Fibroblast of lung (primary cell): ENCODE measurements around the gene SEC23A. TPM values are rescaled to one million over a fixed set of nuclear protein-coding genes. Genes with fewer than 3 reads are reported as not detected.

ENCODE experiments used
- DNase-seq, 2 donors: peaks; one replicate each; pipeline versions ENCODE4 v3.0.0 to v3.0.0-alpha.2; 2010; ENCODE audit warnings: low read depth in 2 of 2
- H2AFZ ChIP-seq: 2 replicates; pipeline ENCODE4 v1.5.1; 2012; ENCODE audit warnings: low read length, control low read depth, inconsistent platforms
- H3K27ac ChIP-seq: 2 replicates; pipeline ENCODE4 v1.5.1; 2011; ENCODE audit warnings: low read length, control low read depth; ENCODE audit not compliant: insufficient read depth
- H3K27me3 ChIP-seq: 2 replicates; pipeline ENCODE4 v1.5.1; 2011; ENCODE audit warnings: mild to moderate bottlenecking, low read length; ENCODE audit not compliant: control insufficient read depth, insufficient read depth
- H3K36me3 ChIP-seq: 2 replicates; pipeline ENCODE4 v1.5.1; 2011; ENCODE audit warnings: low read length; ENCODE audit not compliant: control insufficient read depth, insufficient read depth
- H3K4me1 ChIP-seq: 2 replicates; pipeline ENCODE4 v1.5.1; 2011; ENCODE audit warnings: low read length; ENCODE audit not compliant: control insufficient read depth, insufficient read depth; ENCODE audit errors: extremely low read depth
- H3K4me2 ChIP-seq: 2 replicates; pipeline ENCODE4 v1.5.1; 2011; ENCODE audit warnings: low read length, control low read depth; ENCODE audit not compliant: insufficient read depth; ENCODE audit errors: extremely low read depth
- H3K4me3 ChIP-seq, 4 experiments: fragments of 200-600 bp in 1 of 4; sonication (generic) in 1 of 4; replicated peaks in 1 of 4; 2 replicates each; pipeline ENCODE4 v1.5.1; 2011 to 2016; ENCODE audit warnings: low read length in 4 of 4, low read depth in 3 of 4, mild to moderate bottlenecking in 3 of 4, control low read depth in 2 of 4, inconsistent platforms in 1 of 4, mixed read lengths in 1 of 4; ENCODE audit not compliant: insufficient read depth in 1 of 4; ENCODE audit errors: control extremely low read depth in 1 of 4
- H3K79me2 ChIP-seq: 2 replicates; pipeline ENCODE4 v1.5.1; 2012; ENCODE audit warnings: mild to moderate bottlenecking, low read length, inconsistent platforms; ENCODE audit not compliant: control insufficient read depth, insufficient read depth
- H3K9ac ChIP-seq: 2 replicates; pipeline ENCODE4 v1.5.1; 2011; ENCODE audit warnings: mild to moderate bottlenecking, low read length, control low read depth; ENCODE audit not compliant: insufficient read depth
- H3K9me3 ChIP-seq: 2 replicates; pipeline ENCODE4 v1.5.1; 2012; ENCODE audit warnings: low read depth, low read length; ENCODE audit not compliant: control insufficient read depth, insufficient read depth
- H4K20me1 ChIP-seq: 2 replicates; pipeline ENCODE4 v1.5.1; 2011; ENCODE audit warnings: low read length; ENCODE audit not compliant: control insufficient read depth, insufficient read depth; ENCODE audit errors: extremely low read depth
- EZH2 ChIP-seq: IDR thresholded peaks from 2 replicates; pipeline ENCODE4 v1.5.1; 2012; ENCODE audit warnings: low read length, control low read depth, mild to moderate bottlenecking; ENCODE audit errors: missing control alignments
- polyA plus RNA-seq, 2 donors: library from polyadenylated mRNA; depleted of rRNA in 1 of 2; stranded (reverse) in 1 of 2; unstranded in 1 of 2; fragments of >200 nt; gene quantifications; 2 replicates each; pipeline ENCODE4 v1.2.1, GENCODE V29; 2011 to 2012; ENCODE audit warnings: missing spikeins in 1 of 2
- total RNA-seq: library from RNA; depleted of rRNA; stranded (reverse); fragments of >200 nt; gene quantifications from 2 replicates; pipeline ENCODE4 v1.2.1, GENCODE V29; 2014
- TF ChIP-seq, protein P1 (sequence below), 2 donors: IDR thresholded peaks in 1 of 2; conservative IDR thresholded peaks in 1 of 2; 1 replicate in 1 of 2; 2 replicates in 1 of 2; pipeline ENCODE4 v1.5.1; 2011 to 2012; ENCODE audit warnings: low read length in 2 of 2, control low read depth in 1 of 2, inconsistent platforms in 1 of 2, low read depth in 1 of 2, mild to moderate bottlenecking in 1 of 2

Gene SEC23A
- total and polyA plus RNA-seq, 2 donors (not counting 1 experiment from before 2014, with no cell fraction given): 271 to 287 TPM

DNA sequence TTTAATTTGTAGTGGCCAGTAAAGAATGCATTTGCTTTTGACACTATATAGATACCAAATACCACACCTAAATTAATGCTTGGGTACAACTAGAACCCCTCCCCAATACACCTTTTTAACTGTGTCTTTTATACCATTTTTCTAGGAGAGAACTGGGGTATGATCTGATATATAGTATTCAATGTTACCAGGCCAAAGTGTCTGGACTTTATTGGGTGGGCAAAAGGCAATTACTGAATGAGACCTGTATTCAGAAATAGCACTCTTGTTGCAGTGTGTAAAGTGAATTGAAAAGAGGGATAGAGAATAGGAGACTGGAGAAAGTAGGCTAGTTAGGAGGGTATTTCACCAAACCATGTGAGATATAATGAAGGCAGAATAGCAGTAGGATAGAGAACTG lies 74.4 kb downstream of the SEC23A start:
- TF ChIP-seq EZH2: no peak
- TF ChIP-seq, protein P1, sequence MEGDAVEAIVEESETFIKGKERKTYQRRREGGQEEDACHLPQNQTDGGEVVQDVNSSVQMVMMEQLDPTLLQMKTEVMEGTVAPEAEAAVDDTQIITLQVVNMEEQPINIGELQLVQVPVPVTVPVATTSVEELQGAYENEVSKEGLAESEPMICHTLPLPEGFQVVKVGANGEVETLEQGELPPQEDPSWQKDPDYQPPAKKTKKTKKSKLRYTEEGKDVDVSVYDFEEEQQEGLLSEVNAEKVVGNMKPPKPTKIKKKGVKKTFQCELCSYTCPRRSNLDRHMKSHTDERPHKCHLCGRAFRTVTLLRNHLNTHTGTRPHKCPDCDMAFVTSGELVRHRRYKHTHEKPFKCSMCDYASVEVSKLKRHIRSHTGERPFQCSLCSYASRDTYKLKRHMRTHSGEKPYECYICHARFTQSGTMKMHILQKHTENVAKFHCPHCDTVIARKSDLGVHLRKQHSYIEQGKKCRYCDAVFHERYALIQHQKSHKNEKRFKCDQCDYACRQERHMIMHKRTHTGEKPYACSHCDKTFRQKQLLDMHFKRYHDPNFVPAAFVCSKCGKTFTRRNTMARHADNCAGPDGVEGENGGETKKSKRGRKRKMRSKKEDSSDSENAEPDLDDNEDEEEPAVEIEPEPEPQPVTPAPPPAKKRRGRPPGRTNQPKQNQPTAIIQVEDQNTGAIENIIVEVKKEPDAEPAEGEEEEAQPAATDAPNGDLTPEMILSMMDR (conservative IDR thresholded peaks at IDR 0.05 in 1 of 2, IDR thresholded peaks at IDR 0.05 in 1 of 2; ENCODE audit: low read depth in 1 of 2, low read length in 2 of 2): no peak
- Histone ChIP-seq H3K36me3 (peaks cover 8% of the 10 kb centered on the region), H3K27me3 (no peaks in the 10 kb centered on the region), H3K27ac (no peak overlapping the region), H3K4me3 (no peak overlapping the region), H3K9ac (no peak overlapping the region), H2AFZ (no peak overlapping the region), H3K79me2 (no peaks in the 10 kb centered on the region), H3K4me2 (no peak overlapping the region), H3K9me3 (no peaks in the 10 kb centered on the region), H3K4me1 (no peaks in the 10 kb centered on the region), H4K20me1 (no peaks in the 10 kb centered on the region)
- DNase-seq: no peak

DNA sequence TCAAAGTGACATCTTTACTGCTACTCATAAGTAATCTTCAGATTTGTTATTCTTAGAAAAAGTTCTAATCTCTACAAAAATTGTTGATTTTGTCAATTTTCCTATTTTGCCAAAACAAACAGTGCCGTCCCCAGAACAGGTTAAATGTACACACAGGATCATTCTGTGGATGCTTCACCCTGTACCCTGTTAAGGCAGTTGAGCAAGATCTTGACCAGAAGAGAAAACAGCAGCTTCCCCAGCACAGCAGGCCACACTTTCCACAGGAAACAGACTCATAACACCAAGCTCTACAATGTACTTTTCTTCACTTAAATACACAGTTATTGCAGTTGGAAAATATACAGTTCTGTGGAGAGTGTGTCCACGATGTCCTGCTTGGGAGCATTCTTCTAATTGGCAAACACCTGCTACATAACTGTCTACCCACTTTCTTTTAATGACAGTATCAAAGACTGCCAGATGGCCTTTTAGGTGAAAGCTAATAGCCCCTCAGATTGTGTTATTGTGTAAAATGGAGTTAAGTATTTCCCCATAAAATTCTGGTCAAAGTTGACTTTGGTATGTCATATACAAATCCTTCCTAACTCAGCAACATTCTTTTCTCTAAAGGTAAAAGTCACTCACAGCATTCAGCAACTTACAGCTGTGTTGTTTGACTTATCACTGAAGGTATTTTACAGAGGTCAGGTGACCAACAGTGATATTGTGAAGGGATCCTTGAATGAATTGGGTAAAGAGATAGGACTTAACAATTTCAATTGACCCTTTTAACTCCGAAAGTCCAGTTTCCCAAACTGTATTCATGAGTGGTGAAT lies 77.0 kb downstream of the SEC23A start:
- no peak for DNase-seq
- TF ChIP-seq, protein P1 (conservative IDR thresholded peaks at IDR 0.05 in 1 of 2, IDR thresholded peaks at IDR 0.05 in 1 of 2; ENCODE audit: low read depth in 1 of 2, low read length in 2 of 2): no peak
- TF ChIP-seq EZH2: no peak
- H3K4me3 ChIP-seq: no peak overlapping the region
- H3K9me3 ChIP-seq: no peaks in the 10 kb centered on the region
- H3K36me3 ChIP-seq: peaks cover 8% of the 10 kb centered on the region
- H3K27ac ChIP-seq: no peak overlapping the region
- H3K4me2 ChIP-seq: no peak overlapping the region
- no peaks in the 10 kb centered on the region for H3K27me3 ChIP-seq
- H3K79me2 ChIP-seq: no peaks in the 10 kb centered on the region
- H3K9ac ChIP-seq: no peak overlapping the region
- H4K20me1 ChIP-seq: no peaks in the 10 kb centered on the region
- no peak overlapping the region for H2AFZ ChIP-seq
- H3K4me1 ChIP-seq: no peaks in the 10 kb centered on the region

DNA sequence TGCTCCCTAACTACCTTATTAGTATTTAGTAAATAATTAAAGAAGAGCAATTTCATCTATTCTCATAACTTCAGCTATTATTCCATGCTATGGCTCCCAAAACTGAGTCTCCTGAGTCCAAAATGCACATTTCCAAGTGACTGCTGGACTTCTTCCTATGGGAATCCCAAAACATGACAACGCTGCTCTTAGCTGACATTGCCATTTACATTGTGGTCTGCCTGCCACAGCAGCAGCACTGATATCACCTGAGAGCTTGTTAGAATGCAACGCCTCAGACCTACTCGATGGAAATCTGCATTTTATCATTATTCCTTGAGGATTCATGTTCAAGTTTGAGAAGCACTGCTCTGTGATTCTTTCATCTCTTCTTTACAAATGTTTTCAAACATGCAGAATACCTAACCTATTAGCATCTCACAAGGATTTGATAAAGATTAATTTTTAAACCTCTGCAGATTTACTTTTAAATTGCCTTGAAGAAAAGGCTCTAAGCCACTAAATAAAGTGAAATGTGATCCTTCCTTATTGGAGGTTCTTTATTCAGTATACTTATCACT lies 77.7 kb downstream of the SEC23A start:
- no peak overlapping the region for H3K9ac ChIP-seq
- H3K27me3 ChIP-seq: no peaks in the 10 kb centered on the region
- no peak for DNase-seq
- no peak overlapping the region for H3K4me2 ChIP-seq
- no peaks in the 10 kb centered on the region for H3K4me1 ChIP-seq
- H3K9me3 ChIP-seq: no peaks in the 10 kb centered on the region
- no peaks in the 10 kb centered on the region for H3K79me2 ChIP-seq
- no peaks in the 10 kb centered on the region for H4K20me1 ChIP-seq
- TF ChIP-seq EZH2: no peak
- TF ChIP-seq, protein P1 (conservative IDR thresholded peaks at IDR 0.05 in 1 of 2, IDR thresholded peaks at IDR 0.05 in 1 of 2; ENCODE audit: low read depth in 1 of 2, low read length in 2 of 2): no peak
- peaks cover 7% of the 10 kb centered on the region for H3K36me3 ChIP-seq
- no peak overlapping the region for H3K4me3 ChIP-seq
- no peak overlapping the region for H2AFZ ChIP-seq
- no peak overlapping the region for H3K27ac ChIP-seq
